Keratinocyte (primary cell): ENCODE measurements around the gene TRABD2B.

ENCODE experiments used
- EZH2 ChIP-seq: IDR thresholded peaks from one replicate; pipeline ENCODE4 v1.6.1; 2012; ENCODE audit warnings: inconsistent platforms, mild to moderate bottlenecking, low read length, moderate library complexity
- TF ChIP-seq, protein P1 (sequence below), 3 experiments: IDR thresholded peaks in 1 of 3; conservative IDR thresholded peaks in 1 of 3; optimal IDR thresholded peaks in 1 of 3; 2 replicates in 2 of 3; 3 replicates in 1 of 3; pipeline versions ENCODE3 to v1.5.1; 2011; ENCODE audit warnings: low read length in 3 of 3, mild to moderate bottlenecking in 3 of 3, moderate library complexity in 2 of 3, control low read depth in 1 of 3, inconsistent platforms in 1 of 3; ENCODE audit not compliant: insufficient read depth in 2 of 3; ENCODE audit errors: extremely low read depth in 1 of 3

DNA sequence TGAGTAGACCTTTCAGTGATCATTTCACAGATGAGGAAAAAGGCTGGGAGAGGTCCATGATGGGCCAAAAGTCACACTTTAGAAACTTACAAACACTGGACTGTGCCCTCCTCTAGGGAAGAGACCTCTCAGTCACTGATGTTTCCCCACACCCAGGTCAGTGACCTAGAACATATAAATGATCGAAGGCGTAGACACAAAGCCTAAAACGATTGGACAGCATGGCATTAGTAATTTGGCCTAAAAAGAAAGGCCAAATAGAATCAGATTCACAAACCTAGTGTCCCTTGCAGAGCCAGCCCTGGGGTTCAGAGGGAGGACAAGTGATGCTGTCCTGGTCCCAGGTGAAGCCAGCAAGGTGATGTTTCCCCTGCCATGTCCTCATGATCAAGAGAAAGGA lies 27.7 kb downstream of the TRABD2B start:
- TF ChIP-seq, protein P1, sequence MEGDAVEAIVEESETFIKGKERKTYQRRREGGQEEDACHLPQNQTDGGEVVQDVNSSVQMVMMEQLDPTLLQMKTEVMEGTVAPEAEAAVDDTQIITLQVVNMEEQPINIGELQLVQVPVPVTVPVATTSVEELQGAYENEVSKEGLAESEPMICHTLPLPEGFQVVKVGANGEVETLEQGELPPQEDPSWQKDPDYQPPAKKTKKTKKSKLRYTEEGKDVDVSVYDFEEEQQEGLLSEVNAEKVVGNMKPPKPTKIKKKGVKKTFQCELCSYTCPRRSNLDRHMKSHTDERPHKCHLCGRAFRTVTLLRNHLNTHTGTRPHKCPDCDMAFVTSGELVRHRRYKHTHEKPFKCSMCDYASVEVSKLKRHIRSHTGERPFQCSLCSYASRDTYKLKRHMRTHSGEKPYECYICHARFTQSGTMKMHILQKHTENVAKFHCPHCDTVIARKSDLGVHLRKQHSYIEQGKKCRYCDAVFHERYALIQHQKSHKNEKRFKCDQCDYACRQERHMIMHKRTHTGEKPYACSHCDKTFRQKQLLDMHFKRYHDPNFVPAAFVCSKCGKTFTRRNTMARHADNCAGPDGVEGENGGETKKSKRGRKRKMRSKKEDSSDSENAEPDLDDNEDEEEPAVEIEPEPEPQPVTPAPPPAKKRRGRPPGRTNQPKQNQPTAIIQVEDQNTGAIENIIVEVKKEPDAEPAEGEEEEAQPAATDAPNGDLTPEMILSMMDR (optimal IDR thresholded peaks at IDR 0.05 in 1 of 3, IDR thresholded peaks at IDR 0.05 in 1 of 3, conservative IDR thresholded peaks at IDR 0.05 in 1 of 3; ENCODE audit: extremely low read depth in 1 of 3, insufficient read depth in 2 of 3, low read length in 3 of 3), result no peak
- TF ChIP-seq EZH2, result no peak
